Stromal cell of bone marrow (primary cell): ENCODE results near the gene KDM8.
A peak's percentile ranks its signal among the peaks of the same experiment; 100 is the strongest.

Source experiments
- DNase-seq: peaks from one replicate; pipeline ENCODE4 v3.0.0-alpha.2; 2012; ENCODE audit warnings: low read depth

KDM8 gene

GRCh38 chr16:27230562-27231001 is 27.3 kb downstream of the KDM8 start:
- no peak for DNase-seq

GRCh38 chr16:27231692-27232060 is 28.4 kb downstream of the KDM8 start:
- no peak for DNase-seq

GRCh38 chr16:27232061-27232900 is 29.0 kb downstream of the KDM8 start:
- DNase-seq = no peak

- no peak for DNase-seq
Observed at GRCh38 chr16:27232901-27233625, 29.7 kb downstream of the KDM8 start.

- DNase-seq = no peak
Observed at GRCh38 chr16:27233731-27234130, 30.4 kb downstream of the KDM8 start.

- no peak for DNase-seq
Observed at GRCh38 chr16:27234171-27234570, 30.8 kb downstream of the KDM8 start.

GRCh38 chr16:27234603-27235002 is 31.3 kb downstream of the KDM8 start:
- no peak for DNase-seq

GRCh38 chr16:27235055-27235937 is 32.0 kb downstream of the KDM8 start:
- peak; percentile 68 for DNase-seq

- DNase-seq = no peak
Observed at GRCh38 chr16:27235938-27236245, 32.6 kb downstream of the KDM8 start.

GRCh38 chr16:27236635-27237218 is 33.4 kb downstream of the KDM8 start:
- DNase-seq = no peak

- DNase-seq = no peak
Observed at GRCh38 chr16:27237219-27238015, 34.1 kb downstream of the KDM8 start.

- DNase-seq = no peak
Observed at GRCh38 chr16:27238016-27238587, 34.8 kb downstream of the KDM8 start.

- DNase-seq = no peak
Observed at GRCh38 chr16:27238591-27238990, 35.3 kb downstream of the KDM8 start.

GRCh38 chr16:27239026-27239425 is 35.7 kb downstream of the KDM8 start:
- DNase-seq = no peak

GRCh38 chr16:27239906-27240655 is 36.8 kb downstream of the KDM8 start:
- DNase-seq = no peak

GRCh38 chr16:27240948-27241531 is 37.7 kb downstream of the KDM8 start:
- DNase-seq = peak; percentile 46

- no peak for DNase-seq
Observed at GRCh38 chr16:27241658-27242057, 38.3 kb downstream of the KDM8 start.

- no peak for DNase-seq
Observed at GRCh38 chr16:27242398-27242797, 39.1 kb downstream of the KDM8 start.

GRCh38 chr16:27242868-27243590 is 39.7 kb downstream of the KDM8 start:
- DNase-seq = peak; percentile 80
